HG03196 (cell line): ENCODE results near the gene GJD3.
"Not testable (repeated sequence)": the region's sequence is repeated elsewhere in the genome, so short reads cannot be mapped to it uniquely, and the experiment has no call there.

Experiments
- ATAC-seq: cut with Tn5 transposase; IDR thresholded peaks from one replicate; pipeline ENCODE4 v1.9.1; 2021; ENCODE audit not compliant: unreplicated experiment

Gene GJD3

GRCh38 chr17:40369923-40370322 is 5.4 kb upstream of the GJD3 start:
- ATAC-seq: no peak

- ATAC-seq: not testable (repeated sequence)
Measured at GRCh38 chr17:40367728-40368127, 3.2 kb upstream of the GJD3 start.

- ATAC-seq: no peak
Measured at GRCh38 chr17:40366861-40367518, 2.5 kb upstream of the GJD3 start.

- no peak for ATAC-seq
Measured at GRCh38 chr17:40366076-40366860, 1.7 kb upstream of the GJD3 start.

- ATAC-seq: no peak
Measured at GRCh38 chr17:40364906-40365305, 369 bp upstream of the GJD3 start.

GRCh38 chr17:40363111-40363827 is 1.3 kb downstream of the GJD3 start:
- peak; percentile 16 for ATAC-seq

GRCh38 chr17:40362696-40363110 is 1.8 kb downstream of the GJD3 start:
- ATAC-seq: peak; percentile 57

- ATAC-seq: peak; percentile 6
Measured at GRCh38 chr17:40361925-40362695, 2.4 kb downstream of the GJD3 start.

- no peak for ATAC-seq
Measured at GRCh38 chr17:40361063-40361924, 3.2 kb downstream of the GJD3 start.

- no peak for ATAC-seq
Measured at GRCh38 chr17:40360091-40360490, 4.4 kb downstream of the GJD3 start.

GRCh38 chr17:40358323-40359038 is 6.1 kb downstream of the GJD3 start:
- peak; percentile 49 for ATAC-seq

- ATAC-seq: no peak
Measured at GRCh38 chr17:40356990-40357881, 7.3 kb downstream of the GJD3 start.

- ATAC-seq: no peak
Measured at GRCh38 chr17:40355804-40356758, 8.5 kb downstream of the GJD3 start.

GRCh38 chr17:40355123-40355803 is 9.3 kb downstream of the GJD3 start:
- ATAC-seq: no peak

GRCh38 chr17:40354221-40355122 is 10.1 kb downstream of the GJD3 start:
- no peak for ATAC-seq
